BLaER1 (cell line): ENCODE results near the gene MYOM3.
"Not testable (repeated sequence)": the region's sequence is repeated elsewhere in the genome, so short reads cannot be mapped to it uniquely, and the experiment has no call there.

Experiments used
- H3K27ac ChIP-seq: shearing (Covaris generic); formaldehyde crosslinking; 2 replicates; pipeline ENCODE4 v1.8.1; 2022
- H3K27me3 ChIP-seq: shearing (Covaris generic); formaldehyde crosslinking; 2 replicates; pipeline ENCODE4 v1.8.1; 2022
- H3K36me3 ChIP-seq: shearing (Covaris generic); formaldehyde crosslinking; 2 replicates; pipeline ENCODE4 v1.8.1; 2022
- H3K4me1 ChIP-seq: shearing (Covaris generic); formaldehyde crosslinking; 2 replicates; pipeline ENCODE4 v1.8.1; 2022
- H3K4me2 ChIP-seq: shearing (Covaris generic); formaldehyde crosslinking; 2 replicates; pipeline ENCODE4 v1.8.1; 2022
- H3K4me3 ChIP-seq: shearing (Covaris generic); formaldehyde crosslinking; 2 replicates; pipeline ENCODE4 v1.8.1; 2022
- H3K9ac ChIP-seq: shearing (Covaris generic); formaldehyde crosslinking; 2 replicates; pipeline ENCODE4 v1.8.1; 2022
- H3K9me3 ChIP-seq: shearing (Covaris generic); formaldehyde crosslinking; 2 replicates; pipeline ENCODE4 v1.8.1; 2022
- H4K20me1 ChIP-seq: shearing (Covaris generic); formaldehyde crosslinking; 2 replicates; pipeline ENCODE4 v1.8.1; 2022
- Cebpa-rat ChIP-seq: shearing (Covaris generic); IDR thresholded peaks from 2 replicates; pipeline ENCODE4 v1.8.1; 2022

MYOM3 gene

DNA sequence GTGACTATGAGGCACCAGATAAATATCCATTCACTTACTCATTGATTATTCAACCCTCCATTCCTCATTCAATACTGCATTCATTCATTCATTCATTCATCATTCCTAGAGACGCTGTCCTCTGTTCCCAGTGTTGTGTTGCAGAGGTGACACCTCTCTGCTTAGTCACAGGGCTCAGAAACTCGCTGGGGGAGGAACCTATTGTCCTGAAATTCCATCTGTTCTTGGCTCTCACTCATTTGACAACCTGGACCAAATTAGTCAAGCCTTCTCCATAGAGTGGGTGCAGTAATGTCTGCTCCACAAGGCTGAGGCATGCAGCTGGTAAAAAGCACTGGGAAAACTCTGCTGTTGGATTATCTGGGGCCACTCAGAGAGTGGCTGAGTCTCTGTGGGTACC lies 49.7 kb downstream of the MYOM3 start:
- H3K4me2 ChIP-seq, result no peak overlapping the region
- H3K27me3 ChIP-seq, result no peaks in the 10 kb centered on the region
- H3K4me1 ChIP-seq, result peaks cover 10% of the 10 kb centered on the region
- H3K4me3 ChIP-seq, result no peak overlapping the region
- H3K27ac ChIP-seq, result no peak overlapping the region
- H4K20me1 ChIP-seq, result no peaks in the 10 kb centered on the region
- TF ChIP-seq Cebpa-rat, result no peak
- peaks cover 9% of the 10 kb centered on the region; the same call in 1 of the 2 replicates for H3K9me3 ChIP-seq
- H3K9ac ChIP-seq, result no peak overlapping the region
- H3K36me3 ChIP-seq, result no peaks in the 10 kb centered on the region

DNA sequence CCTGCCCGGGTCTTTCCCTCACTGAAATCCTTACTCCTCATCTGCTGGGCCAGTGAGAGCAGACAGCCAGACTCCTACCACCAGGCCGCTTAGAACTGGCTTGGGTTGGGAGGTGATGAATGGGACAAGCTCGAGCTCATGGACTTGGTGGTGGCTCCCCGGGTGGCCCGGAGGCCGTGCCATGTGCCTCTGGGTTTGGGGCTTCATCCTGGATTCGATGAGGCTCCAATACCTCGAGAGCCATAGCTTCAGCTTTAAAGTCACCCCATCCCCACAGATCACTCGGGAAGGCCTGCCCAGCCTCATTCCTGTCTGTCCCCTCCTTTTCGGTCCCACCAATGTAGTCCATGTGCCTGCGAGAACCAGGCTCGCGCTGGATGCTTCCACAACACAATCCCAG lies 51.5 kb downstream of the MYOM3 start:
- Histone ChIP-seq H3K4me3 (no peak overlapping the region), H3K9me3 (peaks cover 9% of the 10 kb centered on the region; the same call in 1 of the 2 replicates), H3K9ac (no peak overlapping the region), H3K27ac (no peak overlapping the region), H3K36me3 (no peaks in the 10 kb centered on the region), H3K4me2 (no peak overlapping the region), H4K20me1 (no peaks in the 10 kb centered on the region), H3K4me1 (peaks cover 9% of the 10 kb centered on the region), H3K27me3 (no peaks in the 10 kb centered on the region)
- TF ChIP-seq Cebpa-rat, result no peak

GRCh38 chr1:24058671-24059455 lies 53.1 kb downstream of the MYOM3 start:
- no peak overlapping the region for H3K4me2 ChIP-seq
- no peak overlapping the region for H3K27ac ChIP-seq
- TF ChIP-seq Cebpa-rat, result no peak
- H3K4me1 ChIP-seq, result no peaks in the 10 kb centered on the region
- H3K4me3 ChIP-seq, result no peak overlapping the region
- no peaks in the 10 kb centered on the region for H4K20me1 ChIP-seq
- H3K9me3 ChIP-seq, result peaks cover 9% of the 10 kb centered on the region; the same call in 1 of the 2 replicates
- H3K27me3 ChIP-seq, result no peaks in the 10 kb centered on the region
- H3K9ac ChIP-seq, result no peak overlapping the region
- H3K36me3 ChIP-seq, result no peaks in the 10 kb centered on the region

DNA sequence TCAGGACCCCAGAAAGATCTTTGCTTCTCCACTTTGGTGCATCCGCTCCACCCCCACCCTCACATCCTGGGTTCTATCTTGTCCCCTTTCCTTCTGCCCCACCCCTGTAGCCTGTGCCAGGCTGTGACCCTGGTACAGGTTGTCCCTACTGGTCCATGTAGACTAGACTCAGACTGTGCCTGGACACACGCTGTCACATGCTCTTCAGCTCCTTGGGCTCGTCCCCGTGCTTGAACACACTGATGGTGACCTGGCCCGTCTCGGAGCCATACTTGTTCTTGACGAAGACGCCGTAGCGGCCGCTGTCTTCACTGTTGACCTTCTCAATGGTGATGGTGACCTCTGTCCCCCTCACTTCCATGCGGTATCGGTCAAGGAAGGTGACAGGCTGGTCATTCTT lies 54.8 kb downstream of the MYOM3 start:
- Histone ChIP-seq H3K4me1 (no peaks in the 10 kb centered on the region), H3K36me3 (no peaks in the 10 kb centered on the region), H3K4me3 (no peak overlapping the region), H4K20me1 (no peaks in the 10 kb centered on the region), H3K27ac (no peak overlapping the region), H3K9me3 (peaks cover under 1% of the 10 kb centered on the region; the same call in 1 of the 2 replicates), H3K4me2 (no peak overlapping the region), H3K9ac (no peak overlapping the region), H3K27me3 (no peaks in the 10 kb centered on the region)
- no peak for TF ChIP-seq Cebpa-rat

DNA sequence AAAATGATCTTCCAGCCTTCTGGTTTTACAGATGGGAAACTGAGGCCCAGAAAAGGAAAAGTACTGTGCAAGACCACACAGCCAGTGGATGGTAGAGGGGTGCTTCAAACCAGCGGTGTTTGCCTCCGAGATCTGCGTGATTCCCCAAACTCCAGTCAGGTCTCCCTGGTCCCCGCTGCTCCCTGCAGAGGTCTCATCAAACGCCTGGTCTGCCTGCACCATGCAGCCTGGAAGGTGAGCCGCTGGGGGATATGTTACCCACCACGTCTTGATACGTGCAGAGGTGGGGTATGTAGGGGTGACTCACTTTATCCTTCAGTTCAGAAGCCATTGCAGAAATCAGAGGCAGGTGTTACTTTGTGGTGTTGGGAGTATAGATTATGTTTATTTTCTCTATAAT lies 56.3 kb downstream of the MYOM3 start:
- Histone ChIP-seq H3K9ac (no peak overlapping the region), H3K4me3 (no peak overlapping the region), H3K27ac (no peak overlapping the region), H3K9me3 (no peaks in the 10 kb centered on the region), H3K4me2 (no peak overlapping the region), H3K27me3 (no peaks in the 10 kb centered on the region), H3K36me3 (no peaks in the 10 kb centered on the region), H4K20me1 (no peaks in the 10 kb centered on the region), H3K4me1 (0 out of 2 replicates have a peak, but pooled peaks cover 5% of the 10 kb centered on the region)
- no peak for TF ChIP-seq Cebpa-rat

GRCh38 chr1:24052220-24052619 lies 59.7 kb downstream of the MYOM3 start:
- no peak for TF ChIP-seq Cebpa-rat

GRCh38 chr1:24051206-24051945 lies 60.6 kb downstream of the MYOM3 start:
- H3K36me3 ChIP-seq, result no peaks in the 10 kb centered on the region
- H3K9me3 ChIP-seq, result no peaks in the 10 kb centered on the region
- H3K4me1 ChIP-seq, result 0 out of 2 replicates have a peak, but pooled peaks cover 5% of the 10 kb centered on the region
- H3K27me3 ChIP-seq, result no peaks in the 10 kb centered on the region
- H3K4me2 ChIP-seq, result no peak overlapping the region
- H4K20me1 ChIP-seq, result no peaks in the 10 kb centered on the region
- TF ChIP-seq Cebpa-rat, result no peak
- no peak overlapping the region for H3K4me3 ChIP-seq
- no peak overlapping the region for H3K9ac ChIP-seq
- H3K27ac ChIP-seq, result no peak overlapping the region

More at GRCh38 chr1:24052220-24052619, 59.7 kb downstream of the MYOM3 start:
- Histone ChIP-seq H3K4me1 (0 out of 2 replicates have a peak, but pooled peaks cover 5% of the 10 kb centered on the region), H3K9ac (no peak overlapping the region), H3K27ac (no peak overlapping the region), H4K20me1 (no peaks in the 10 kb centered on the region), H3K4me2 (no peak overlapping the region), H3K4me3 (no peak overlapping the region), H3K9me3 (no peaks in the 10 kb centered on the region), H3K27me3 (no peaks in the 10 kb centered on the region), H3K36me3 (no peaks in the 10 kb centered on the region)

- no peak overlapping the region for H3K4me3 ChIP-seq
- H3K27me3 ChIP-seq, result no peaks in the 10 kb centered on the region
- H3K9me3 ChIP-seq, result no peaks in the 10 kb centered on the region
- TF ChIP-seq Cebpa-rat, result no peak
- H3K4me1 ChIP-seq, result 0 out of 2 replicates have a peak, but pooled peaks cover 5% of the 10 kb centered on the region
- H3K27ac ChIP-seq, result no peak overlapping the region
- H3K36me3 ChIP-seq, result no peaks in the 10 kb centered on the region
- H3K9ac ChIP-seq, result no peak overlapping the region
- H4K20me1 ChIP-seq, result no peaks in the 10 kb centered on the region
- no peak overlapping the region for H3K4me2 ChIP-seq
These were observed 62.2 kb downstream of the MYOM3 start for GRCh38 chr1:24049733-24050132.

GRCh38 chr1:24048894-24049293 lies 63.0 kb downstream of the MYOM3 start:
- H3K27me3 ChIP-seq, H3K27ac ChIP-seq, H3K9me3 ChIP-seq, H3K4me1 ChIP-seq, H4K20me1 ChIP-seq, H3K36me3 ChIP-seq, H3K4me3 ChIP-seq, H3K4me2 ChIP-seq, H3K9ac ChIP-seq: not testable (repeated sequence)

- H3K27ac ChIP-seq, result no peak overlapping the region
- no peaks in the 10 kb centered on the region for H3K27me3 ChIP-seq
- no peak overlapping the region for H3K4me3 ChIP-seq
- H3K9ac ChIP-seq, result no peak overlapping the region
- peaks cover 13% of the 10 kb centered on the region for H3K4me1 ChIP-seq
- no peak overlapping the region for H3K4me2 ChIP-seq
- H3K9me3 ChIP-seq, result no peaks in the 10 kb centered on the region
- H4K20me1 ChIP-seq, result no peaks in the 10 kb centered on the region
- TF ChIP-seq Cebpa-rat, result no peak
- no peaks in the 10 kb centered on the region for H3K36me3 ChIP-seq
These were observed 63.6 kb downstream of the MYOM3 start for GRCh38 chr1:24048205-24048869.
